ENCODE data around the gene ADCY2.
"Not testable (repeated sequence)": the region's sequence is repeated elsewhere in the genome, so short reads cannot be mapped to it uniquely, and the experiment has no call there.

Gene ADCY2

DNA sequence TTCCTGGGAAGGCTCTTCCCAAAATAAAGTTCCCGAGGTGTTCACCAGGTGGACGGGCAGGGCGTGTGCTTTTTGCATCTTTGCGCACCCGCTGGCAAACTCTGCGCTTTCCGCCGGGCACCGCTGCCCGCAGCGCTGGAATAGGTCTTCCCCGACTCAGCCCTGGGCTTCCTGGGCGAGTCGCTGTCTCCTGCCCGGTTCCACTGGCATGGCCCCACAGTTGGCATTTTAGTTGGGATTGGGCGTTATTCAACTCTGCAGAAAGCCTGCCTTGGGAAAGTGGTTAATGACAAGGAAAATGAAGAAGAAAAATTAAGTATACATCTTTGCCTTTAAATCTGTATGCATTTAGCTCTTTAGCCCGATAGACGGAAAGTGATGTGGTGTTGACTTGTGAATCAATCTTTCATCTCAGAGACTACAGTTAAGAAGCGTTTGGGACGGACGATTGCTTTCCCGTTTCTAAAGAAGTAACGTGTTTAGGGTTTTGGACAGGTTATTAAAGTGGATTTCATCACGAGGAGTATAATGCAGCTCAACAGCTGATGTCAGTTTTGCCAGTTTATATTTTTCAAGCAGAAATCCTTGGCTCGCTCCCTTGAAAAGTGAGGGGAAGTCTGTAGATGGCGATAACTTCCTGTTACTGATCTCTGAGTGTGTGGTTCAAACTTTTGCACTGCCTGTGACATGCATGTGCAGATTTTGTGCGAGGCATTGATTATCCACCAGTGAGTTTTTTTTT is 946 bp downstream of the ADCY2 start:
- no peak for DNase-seq

- no peak for DNase-seq
Measured at GRCh38 chr5:7397937-7398336, 2.0 kb downstream of the ADCY2 start.

DNA sequence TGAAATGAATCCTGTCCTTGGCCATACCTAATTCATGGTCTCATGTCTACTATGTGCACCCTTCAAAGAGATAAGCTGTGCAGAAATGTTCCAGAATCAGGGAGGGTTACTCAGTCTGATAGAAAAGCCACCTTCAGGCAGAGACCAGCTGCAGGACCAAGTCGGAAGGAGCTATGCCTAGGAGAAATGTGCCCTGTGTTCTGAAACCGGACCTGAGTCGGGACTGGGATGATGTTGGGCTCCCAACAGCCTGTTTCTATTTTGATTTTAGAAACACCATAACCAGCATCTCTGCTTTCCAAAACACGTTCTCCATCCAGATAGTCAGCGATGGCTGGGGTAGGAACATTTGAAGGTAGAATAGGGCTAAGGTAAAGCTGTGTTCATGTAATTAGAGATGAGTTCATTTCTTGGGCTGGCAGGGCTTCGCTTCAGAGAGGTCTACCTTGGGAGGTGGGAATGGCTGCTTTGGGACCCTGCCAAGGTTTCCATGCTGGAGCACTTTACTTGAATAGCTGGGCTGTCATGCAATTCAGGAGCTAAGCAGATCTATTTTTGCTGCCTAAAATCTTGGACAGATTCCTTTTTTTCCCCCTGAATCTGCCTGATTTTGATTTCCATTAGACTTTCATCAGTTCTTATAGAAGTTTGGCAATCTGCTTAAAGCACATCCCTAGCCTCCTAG is 2.8 kb downstream of the ADCY2 start:
- DNase-seq, result no peak

DNA sequence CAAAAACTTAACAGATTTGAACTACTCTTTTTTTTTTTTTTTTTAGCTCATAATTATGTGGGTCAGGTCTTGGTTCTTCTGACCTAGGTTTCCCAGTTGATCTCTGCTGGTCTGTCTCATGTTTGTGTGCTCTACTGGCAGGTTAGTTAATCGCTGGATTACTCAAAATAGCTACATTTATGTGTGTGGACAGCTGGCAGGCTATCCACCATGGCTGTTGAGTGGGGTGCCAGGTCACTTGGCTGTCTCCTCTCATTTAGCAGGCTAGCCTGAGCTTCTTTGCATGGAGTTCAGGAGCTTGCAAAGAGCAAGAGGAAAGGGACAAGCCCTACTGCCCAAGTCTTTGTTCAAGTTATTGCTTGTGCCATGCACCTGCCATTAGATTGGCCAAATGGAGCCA is 9.3 kb downstream of the ADCY2 start:
- no peak for DNase-seq

DNA sequence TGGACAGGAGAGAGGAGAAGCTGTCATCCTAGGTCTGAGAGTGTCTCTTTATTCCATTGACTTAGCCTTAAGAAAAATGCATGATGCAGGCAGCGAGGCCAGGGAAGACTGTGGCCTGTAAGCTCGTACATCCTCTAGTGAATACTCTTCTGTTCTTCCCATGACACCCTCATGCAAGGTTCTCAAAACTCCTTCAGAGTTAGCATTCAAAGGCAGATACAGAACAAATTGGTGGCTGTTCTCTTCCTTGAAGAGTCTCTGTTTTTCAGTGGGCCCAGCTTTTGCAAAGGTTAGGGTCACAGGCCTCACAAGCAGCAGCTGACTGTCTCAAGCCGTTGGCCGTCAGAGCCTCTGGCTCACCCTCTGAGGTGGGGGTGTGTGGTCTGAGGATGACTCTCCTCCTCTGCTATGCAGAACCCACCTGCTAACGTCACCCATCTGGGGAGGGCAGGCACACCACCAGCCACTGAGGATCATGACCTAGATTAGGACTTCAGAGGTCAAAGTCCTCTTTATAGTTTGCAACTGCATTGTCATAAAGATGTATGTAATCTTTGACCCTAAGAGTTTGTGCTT is 15.1 kb downstream of the ADCY2 start:
- no peak for DNase-seq

GRCh38 chr5:7412409-7412808 is 16.5 kb downstream of the ADCY2 start:
- DNase-seq, result no peak

DNA sequence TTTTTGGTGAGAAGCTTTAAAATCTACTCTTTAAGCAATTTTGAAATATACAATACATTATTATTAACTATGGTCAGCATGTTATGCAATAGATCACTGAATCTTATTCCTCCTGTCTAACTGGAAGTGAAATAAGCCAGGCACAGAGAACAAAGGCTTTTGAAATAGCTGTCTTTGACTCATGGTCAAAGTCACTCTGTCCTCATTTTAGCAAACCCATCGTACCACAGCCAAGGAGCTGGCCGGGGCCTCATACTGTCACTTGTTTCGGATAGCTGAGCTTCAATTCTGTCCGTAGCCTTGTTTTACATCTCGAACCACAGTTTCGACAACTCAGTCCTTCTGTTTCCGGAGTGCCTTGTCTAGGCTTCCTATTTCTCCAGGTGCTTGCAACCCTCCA is 19.2 kb downstream of the ADCY2 start:
- DNase-seq, result no peak

- no peak for DNase-seq
Measured at GRCh38 chr5:7415587-7416535, 19.9 kb downstream of the ADCY2 start.

DNA sequence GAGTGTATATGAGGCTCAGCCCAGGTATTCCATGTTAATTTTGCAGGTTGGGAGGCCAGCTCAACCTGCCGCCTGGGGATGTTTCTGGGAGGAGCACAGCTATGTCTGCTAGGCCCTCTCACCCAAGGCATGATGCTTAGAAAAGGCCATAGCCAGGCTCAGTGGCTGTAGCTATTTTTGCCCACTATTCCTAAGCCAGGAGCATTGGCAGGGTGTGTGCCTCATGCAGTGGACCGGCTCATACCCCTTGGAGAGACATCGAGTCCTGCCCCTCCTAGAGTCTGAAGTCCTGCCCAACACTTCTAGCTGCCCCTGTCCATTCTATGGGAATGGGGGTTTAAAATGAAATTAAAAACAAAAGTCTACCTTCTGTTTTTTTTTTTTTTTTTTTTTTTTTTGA is 22.3 kb downstream of the ADCY2 start:
- DNase-seq, result no peak

DNA sequence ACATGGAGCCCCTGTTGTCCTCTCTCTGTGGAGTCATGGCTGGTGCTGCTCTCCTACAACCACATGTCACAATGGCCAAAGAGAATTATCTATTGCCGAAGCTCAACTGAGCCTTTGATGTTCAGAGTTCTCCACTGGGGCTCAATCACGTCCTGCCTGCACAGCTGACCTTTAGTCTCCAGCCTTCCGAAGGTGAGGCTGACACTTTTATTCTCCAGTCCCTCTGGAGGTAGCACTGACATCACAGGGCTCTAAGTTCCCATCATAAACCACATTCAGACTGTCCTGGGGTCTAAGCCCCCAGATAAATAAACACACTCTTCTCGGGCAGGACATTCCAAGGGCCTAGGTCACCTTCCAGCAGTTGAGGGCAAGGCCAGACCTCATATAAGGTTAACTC is 23.4 kb downstream of the ADCY2 start:
- DNase-seq, result no peak

DNA sequence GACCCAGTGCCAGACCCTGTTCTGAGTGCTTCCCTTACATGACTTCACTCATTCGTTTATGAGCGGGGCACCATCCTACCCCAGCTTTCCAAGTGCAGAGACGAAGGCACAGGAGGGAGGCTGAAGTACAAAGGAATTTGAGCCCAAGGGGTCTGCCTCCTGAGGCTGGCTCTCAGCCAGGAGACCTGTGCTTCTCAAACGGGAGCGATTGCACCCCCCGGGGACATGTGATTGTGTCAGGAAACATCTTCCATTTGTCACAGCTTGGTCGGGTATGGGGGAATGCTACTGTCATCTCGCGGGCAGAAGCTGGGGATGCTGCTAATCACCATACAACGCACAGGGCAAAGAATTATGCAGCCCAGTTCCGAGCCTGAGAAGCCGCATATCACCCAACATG is 23.9 kb downstream of the ADCY2 start:
- no peak for DNase-seq

DNA sequence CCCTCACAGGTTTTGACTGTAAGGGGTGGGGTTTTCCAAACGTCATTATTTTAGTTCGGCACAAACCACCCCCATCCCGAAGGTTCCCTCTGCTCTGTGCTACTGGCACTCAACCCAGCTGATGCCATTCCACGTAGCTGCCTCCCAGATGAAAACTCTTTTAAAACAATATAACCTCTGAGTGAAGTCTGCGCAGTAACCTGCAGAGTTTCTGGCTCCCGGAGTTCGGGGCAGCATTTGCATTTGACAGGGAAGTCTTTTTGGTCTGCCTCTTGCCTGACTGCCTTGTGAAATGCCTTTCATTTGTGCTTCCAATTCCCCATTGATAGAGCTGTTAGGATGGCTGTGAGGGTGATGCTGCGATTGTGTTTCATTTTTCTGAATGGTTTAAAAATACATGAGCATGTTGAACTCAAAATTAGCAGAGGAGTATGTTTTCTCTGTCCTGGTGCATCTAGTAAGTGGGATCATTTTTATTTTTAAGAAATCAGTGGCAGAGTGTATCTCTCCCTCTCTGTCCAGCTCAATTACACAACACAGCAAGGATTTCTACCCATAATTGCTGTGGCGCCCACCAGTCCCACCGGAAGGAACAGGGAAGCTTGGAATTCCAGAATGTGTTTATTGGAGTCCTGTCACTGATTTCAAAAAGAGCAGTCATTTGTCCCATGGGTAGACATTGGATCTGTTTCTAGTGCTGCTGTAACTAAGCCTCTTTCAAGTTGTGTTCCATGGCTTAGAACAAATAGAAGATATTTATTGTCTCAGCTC is 24.8 kb downstream of the ADCY2 start:
- DNase-seq, result no peak

GRCh38 chr5:7422316-7423106 is 26.6 kb downstream of the ADCY2 start:
- no peak for DNase-seq

DNA sequence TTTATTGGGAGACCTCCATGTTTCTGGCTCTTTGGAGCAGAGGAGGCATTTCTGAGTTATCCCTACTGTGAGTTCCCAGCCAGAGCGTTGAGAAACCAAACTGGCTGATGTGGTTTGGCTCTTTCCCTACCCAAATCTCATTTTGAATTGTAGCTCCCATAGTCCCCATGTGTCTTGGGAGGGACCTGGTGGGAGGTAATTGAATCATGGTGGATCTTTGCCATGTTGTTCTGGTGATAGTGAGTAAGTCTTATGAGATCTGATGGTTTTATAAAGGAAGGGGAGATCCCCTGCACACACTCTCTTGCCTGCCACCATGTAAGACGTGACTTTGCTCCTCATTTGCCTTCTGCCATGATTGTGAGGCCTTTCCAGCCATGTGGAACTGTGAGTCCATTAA is 27.3 kb downstream of the ADCY2 start:
- DNase-seq, result not testable (repeated sequence)

DNA sequence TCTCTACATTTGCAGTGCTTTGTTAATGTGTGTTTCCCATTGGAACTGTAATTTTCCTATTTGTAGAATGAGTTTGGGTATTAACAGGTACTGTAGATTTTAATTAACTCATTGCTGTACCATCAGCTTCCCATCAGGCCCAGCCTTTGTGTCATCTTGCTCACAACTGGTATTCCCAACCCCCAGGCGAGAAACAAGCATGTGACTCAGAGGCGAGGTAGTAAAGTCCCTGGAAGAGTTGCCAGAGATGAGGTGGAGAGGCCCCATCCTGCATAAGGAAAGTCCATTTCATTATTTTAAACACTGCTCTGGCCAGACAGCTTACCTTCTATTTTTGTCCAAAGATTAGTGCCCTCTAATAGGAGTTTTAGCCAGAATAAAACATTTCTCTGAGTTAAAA is 29.9 kb downstream of the ADCY2 start:
- no peak for DNase-seq

GRCh38 chr5:7426284-7426683 is 30.3 kb downstream of the ADCY2 start:
- no peak for DNase-seq

- DNase-seq, result no peak
Measured at GRCh38 chr5:7434914-7435313, 39.0 kb downstream of the ADCY2 start.

- no peak for DNase-seq
Measured at GRCh38 chr5:7435503-7435902, 39.6 kb downstream of the ADCY2 start.

GRCh38 chr5:7436521-7436920 is 40.6 kb downstream of the ADCY2 start:
- DNase-seq, result no peak

- no peak for DNase-seq
Measured at GRCh38 chr5:7437836-7438235, 41.9 kb downstream of the ADCY2 start.

DNA sequence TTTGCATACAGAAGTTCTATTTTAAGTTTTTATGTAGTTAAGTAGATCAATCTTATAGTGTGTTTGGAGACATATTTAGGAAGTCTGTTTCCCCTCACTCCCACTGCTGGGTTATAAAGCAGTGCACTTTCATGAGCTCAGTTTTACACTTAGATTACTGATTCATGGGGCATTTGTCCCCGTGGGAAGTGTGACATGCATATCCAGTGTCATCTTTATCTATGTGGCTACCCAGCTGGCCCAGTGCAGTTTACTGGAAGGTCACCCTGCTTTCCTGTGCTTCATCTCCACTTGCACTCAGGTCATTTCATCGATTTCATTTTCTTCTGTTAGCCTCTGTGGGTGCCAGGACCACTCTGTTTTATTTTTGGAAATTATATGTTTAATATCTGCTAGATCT is 49.1 kb downstream of the ADCY2 start:
- no peak for DNase-seq

- DNase-seq, result no peak
Measured at GRCh38 chr5:7445831-7446230, 49.9 kb downstream of the ADCY2 start.
